Activated T-cell treated with anti-CD3 and anti-CD28 coated beads, Interleukin-2, amount 50 U/mL, for 72 hours (primary cell): ENCODE results near the gene LGR5. TPM values are rescaled to one million over a fixed set of nuclear protein-coding genes. Genes with fewer than 3 reads are reported as not detected.

Experiments used
- ATAC-seq, 2 donors: fragments of 150-1000 bp; cut with Tn5 transposase; replicated peaks in 1 of 2; 2 replicates each; pipeline ENCODE4 v1.10.0; 2021; ENCODE audit warnings: moderate library complexity in 2 of 2, mild to moderate bottlenecking in 1 of 2
- DNase-seq, 2 donors: peaks; one replicate each; pipeline ENCODE4 v3.0.0; 2021 to 2022; ENCODE audit warnings: mixed read lengths in 1 of 2
- H3K27ac Mint-ChIP-seq: one replicate; pipeline ENCODE4 v1.8.0; 2022; ENCODE audit warnings: mild to moderate bottlenecking, moderate library complexity, mixed read lengths
- H3K27me3 Mint-ChIP-seq: one replicate; pipeline ENCODE4 v1.8.0; 2022; ENCODE audit warnings: low read depth, mixed read lengths
- H3K36me3 Mint-ChIP-seq, 2 donors: one replicate each; pipeline ENCODE4 v1.8.0; 2022; ENCODE audit warnings: mixed read lengths in 2 of 2, mild to moderate bottlenecking in 1 of 2; ENCODE audit not compliant: insufficient read depth in 2 of 2
- H3K4me1 Mint-ChIP-seq: one replicate; pipeline ENCODE4 v1.8.0; 2022; ENCODE audit warnings: low read depth, mixed read lengths
- H3K4me3 Mint-ChIP-seq, 2 donors: one replicate each; pipeline ENCODE4 v1.8.0; 2022; ENCODE audit warnings: mild to moderate bottlenecking in 2 of 2, mixed read lengths in 2 of 2, moderate library complexity in 2 of 2
- H3K9me3 Mint-ChIP-seq, 2 donors: one replicate each; pipeline ENCODE4 v1.8.0; 2022; ENCODE audit warnings: mixed read lengths in 2 of 2
- total RNA-seq, 2 donors: library from RNA; stranded (reverse); gene quantifications; one replicate each; pipeline ENCODE4 v1.2.3, GENCODE V29; 2022

Gene LGR5, protein sequence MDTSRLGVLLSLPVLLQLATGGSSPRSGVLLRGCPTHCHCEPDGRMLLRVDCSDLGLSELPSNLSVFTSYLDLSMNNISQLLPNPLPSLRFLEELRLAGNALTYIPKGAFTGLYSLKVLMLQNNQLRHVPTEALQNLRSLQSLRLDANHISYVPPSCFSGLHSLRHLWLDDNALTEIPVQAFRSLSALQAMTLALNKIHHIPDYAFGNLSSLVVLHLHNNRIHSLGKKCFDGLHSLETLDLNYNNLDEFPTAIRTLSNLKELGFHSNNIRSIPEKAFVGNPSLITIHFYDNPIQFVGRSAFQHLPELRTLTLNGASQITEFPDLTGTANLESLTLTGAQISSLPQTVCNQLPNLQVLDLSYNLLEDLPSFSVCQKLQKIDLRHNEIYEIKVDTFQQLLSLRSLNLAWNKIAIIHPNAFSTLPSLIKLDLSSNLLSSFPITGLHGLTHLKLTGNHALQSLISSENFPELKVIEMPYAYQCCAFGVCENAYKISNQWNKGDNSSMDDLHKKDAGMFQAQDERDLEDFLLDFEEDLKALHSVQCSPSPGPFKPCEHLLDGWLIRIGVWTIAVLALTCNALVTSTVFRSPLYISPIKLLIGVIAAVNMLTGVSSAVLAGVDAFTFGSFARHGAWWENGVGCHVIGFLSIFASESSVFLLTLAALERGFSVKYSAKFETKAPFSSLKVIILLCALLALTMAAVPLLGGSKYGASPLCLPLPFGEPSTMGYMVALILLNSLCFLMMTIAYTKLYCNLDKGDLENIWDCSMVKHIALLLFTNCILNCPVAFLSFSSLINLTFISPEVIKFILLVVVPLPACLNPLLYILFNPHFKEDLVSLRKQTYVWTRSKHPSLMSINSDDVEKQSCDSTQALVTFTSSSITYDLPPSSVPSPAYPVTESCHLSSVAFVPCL
- total RNA-seq, result not detected

DNA sequence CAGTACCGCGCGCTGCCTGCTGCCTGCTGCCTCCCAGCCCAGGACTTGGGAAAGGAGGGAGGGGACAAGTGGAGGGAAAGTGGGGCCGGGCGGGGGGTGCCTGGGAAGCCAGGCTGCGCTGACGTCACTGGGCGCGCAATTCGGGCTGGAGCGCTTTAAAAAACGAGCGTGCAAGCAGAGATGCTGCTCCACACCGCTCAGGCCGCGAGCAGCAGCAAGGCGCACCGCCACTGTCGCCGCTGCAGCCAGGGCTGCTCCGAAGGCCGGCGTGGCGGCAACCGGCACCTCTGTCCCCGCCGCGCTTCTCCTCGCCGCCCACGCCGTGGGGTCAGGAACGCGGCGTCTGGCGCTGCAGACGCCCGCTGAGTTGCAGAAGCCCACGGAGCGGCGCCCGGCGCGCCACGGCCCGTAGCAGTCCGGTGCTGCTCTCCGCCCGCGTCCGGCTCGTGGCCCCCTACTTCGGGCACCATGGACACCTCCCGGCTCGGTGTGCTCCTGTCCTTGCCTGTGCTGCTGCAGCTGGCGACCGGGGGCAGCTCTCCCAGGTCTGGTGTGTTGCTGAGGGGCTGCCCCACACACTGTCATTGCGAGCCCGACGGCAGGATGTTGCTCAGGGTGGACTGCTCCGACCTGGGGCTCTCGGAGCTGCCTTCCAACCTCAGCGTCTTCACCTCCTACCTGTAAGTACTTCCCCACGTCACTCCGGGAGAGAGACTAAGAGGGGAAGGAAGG lies at the start of gene LGR5:
LGR5 (plus strand) TSS at position 186 of the 732 bp plus-strand sequence; CDS start at position 469, 283 bp downstream.
- no peak within 1 kb of the TSS for H3K27ac Mint-ChIP-seq
- H3K4me1 Mint-ChIP-seq, result peaks cover 23% of the 10 kb centered on the region
- DNase-seq (peak; percentile 23 to 30), ATAC-seq (peak; percentile 81 to 85)
- peaks cover 5 to 12% of the 10 kb centered on the region in 2 donors for H3K36me3 Mint-ChIP-seq
- H3K9me3 Mint-ChIP-seq, result peaks cover 9 to 11% of the 10 kb centered on the region in 2 donors
- H3K4me3 Mint-ChIP-seq, result peak within 1 kb of the TSS; percentile 93 to 94
- peaks cover 75% of the 10 kb centered on the region for H3K27me3 Mint-ChIP-seq

DNA sequence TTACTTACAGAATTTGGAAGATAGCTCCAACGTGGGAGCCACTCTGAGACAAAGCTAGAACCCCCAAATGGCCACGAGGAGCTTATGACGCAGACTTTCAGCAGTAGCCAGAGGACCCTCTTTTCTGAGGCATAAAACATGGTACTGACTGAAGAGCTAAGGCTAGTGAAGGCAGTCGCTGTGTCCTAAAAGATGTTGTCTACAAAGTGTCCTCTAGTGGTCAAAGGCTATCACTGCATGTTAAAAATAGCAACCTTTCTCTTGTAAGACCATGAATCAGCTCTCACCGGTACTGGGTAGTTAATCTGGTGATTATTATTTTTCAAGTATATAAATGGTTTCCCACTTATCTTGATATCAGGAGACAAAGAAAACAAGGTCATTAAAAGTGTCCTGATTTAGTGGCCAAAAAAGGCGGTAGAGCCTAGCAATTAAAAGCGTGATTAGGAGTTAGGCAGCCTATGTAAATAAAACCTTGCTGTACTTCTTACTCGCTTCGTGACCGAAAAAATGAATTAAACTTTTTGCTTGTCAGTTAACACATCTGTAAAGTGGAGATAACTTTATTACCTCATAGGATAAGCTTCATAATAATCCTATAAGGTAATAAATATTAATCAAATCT lies 47.0 kb upstream of the LGR5 start:
- Mint-ChIP-seq H3K27me3 (peaks cover 5% of the 10 kb centered on the region), H3K4me3 (no peak overlapping the region), H3K9me3 (no peaks in the 10 kb centered on the region), H3K36me3 (no peaks in the 10 kb centered on the region), H3K4me1 (no peaks in the 10 kb centered on the region), H3K27ac (no peak overlapping the region)
- peak in 1 of 2 donors; percentile 47 for ATAC-seq
- DNase-seq, result peak in 1 of 2 donors; percentile 2

DNA sequence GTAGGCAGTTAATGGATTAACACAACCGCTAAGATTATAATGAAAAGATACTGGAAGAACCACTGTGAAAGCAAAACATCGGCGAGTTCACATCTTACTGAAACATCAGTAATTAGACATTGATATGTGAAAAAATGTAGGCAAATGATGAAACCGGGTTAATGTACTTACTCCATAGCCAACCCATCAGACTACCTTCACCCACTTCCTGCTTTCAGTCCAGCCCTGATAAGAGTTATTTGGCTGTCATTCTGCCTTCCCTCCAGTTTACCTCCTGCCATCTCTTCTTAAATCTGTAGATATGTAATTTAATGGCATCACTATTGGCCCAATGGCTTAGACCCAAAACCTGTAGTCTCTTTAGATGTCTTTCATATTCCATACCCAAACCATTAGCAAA lies 46.0 kb upstream of the LGR5 start:
- no peaks in the 10 kb centered on the region for H3K27me3 Mint-ChIP-seq
- no peak overlapping the region for H3K27ac Mint-ChIP-seq
- DNase-seq, result no peak
- H3K9me3 Mint-ChIP-seq, result no peaks in the 10 kb centered on the region
- no peaks in the 10 kb centered on the region for H3K36me3 Mint-ChIP-seq
- ATAC-seq, result no peak
- H3K4me1 Mint-ChIP-seq, result no peaks in the 10 kb centered on the region
- H3K4me3 Mint-ChIP-seq, result no peak overlapping the region

DNA sequence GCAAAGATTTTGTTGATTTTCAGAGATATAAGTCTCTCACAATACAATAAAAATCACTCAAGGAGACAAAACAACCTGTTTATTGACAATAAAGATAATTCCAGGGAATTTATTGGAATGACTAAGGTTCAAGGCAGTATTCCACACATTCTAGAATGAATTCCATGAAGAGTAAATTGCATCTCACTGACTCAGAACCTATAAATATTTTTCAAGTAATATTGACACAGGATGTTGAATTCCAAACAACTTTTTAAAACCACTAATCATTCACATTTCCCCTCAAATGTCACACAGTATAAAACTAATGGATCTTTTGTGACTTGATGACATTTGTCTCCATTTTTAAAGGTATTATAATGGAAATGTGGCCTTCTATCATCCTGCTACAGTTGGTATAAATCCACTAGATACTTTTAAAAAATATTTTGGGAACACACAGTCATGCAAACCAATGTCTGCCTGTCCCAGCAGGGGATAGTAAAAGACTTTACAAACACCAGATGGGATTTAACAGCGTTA lies 42.1 kb upstream of the LGR5 start:
- no peaks in the 10 kb centered on the region for H3K36me3 Mint-ChIP-seq
- no peaks in the 10 kb centered on the region for H3K4me1 Mint-ChIP-seq
- no peaks in the 10 kb centered on the region for H3K9me3 Mint-ChIP-seq
- DNase-seq (no peak), ATAC-seq (no peak)
- H3K27ac Mint-ChIP-seq, result no peak overlapping the region
- H3K4me3 Mint-ChIP-seq, result no peak overlapping the region
- H3K27me3 Mint-ChIP-seq, result peaks cover 3% of the 10 kb centered on the region

DNA sequence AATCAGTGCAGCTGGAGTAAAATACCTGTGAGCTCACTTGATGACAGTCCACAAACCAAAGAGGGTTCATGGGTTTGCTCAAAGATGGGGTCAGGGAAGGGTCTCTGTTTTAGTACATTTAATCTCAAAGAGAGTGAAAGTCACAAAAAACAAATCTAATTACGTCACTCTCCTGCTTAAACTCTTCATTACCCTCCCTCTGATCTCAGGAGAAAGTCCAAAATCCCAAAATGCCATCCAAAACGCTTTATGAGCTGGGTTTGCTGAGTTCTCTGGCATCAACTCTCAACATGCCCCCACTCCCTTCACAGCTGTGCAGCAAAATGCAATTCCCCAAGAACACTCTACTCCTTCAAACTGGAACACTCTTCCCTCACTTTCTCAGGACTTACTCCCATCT lies 40.4 kb upstream of the LGR5 start:
- peaks cover 15% of the 10 kb centered on the region for H3K27me3 Mint-ChIP-seq
- peaks cover 0 to 2% of the 10 kb centered on the region in 2 donors for H3K9me3 Mint-ChIP-seq
- peaks cover 2% of the 10 kb centered on the region in 2 donors for H3K36me3 Mint-ChIP-seq
- DNase-seq, result no peak
- H3K27ac Mint-ChIP-seq, result no peak overlapping the region
- no peak for ATAC-seq
- no peaks in the 10 kb centered on the region for H3K4me1 Mint-ChIP-seq
- no peak overlapping the region for H3K4me3 Mint-ChIP-seq

DNA sequence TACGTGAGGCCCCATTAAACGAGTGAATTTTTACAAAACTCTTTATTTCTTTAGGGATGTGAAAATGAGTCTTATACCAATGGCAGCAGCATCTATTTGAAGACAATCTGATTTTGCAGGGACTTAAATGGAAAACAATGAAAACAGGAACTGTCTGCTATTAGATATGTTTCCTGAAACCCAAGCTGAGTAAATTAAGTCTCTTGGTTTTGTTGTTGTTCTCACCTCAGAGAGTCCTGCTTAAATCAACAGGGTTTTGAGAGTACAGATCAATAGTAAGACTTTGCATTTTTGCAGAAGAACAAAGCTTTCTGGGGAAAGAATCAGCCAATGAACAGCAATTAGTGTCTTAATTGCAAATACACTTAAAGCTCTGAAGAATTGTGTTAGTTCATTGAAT lies 39.1 kb upstream of the LGR5 start:
- Mint-ChIP-seq H3K27ac (no peak overlapping the region), H3K4me1 (no peaks in the 10 kb centered on the region), H3K4me3 (no peak overlapping the region), H3K27me3 (peaks cover 28% of the 10 kb centered on the region), H3K36me3 (peaks cover 2 to 4% of the 10 kb centered on the region in 2 donors), H3K9me3 (peaks cover 2 to 7% of the 10 kb centered on the region in 2 donors)
- ATAC-seq (no peak), DNase-seq (no peak)

DNA sequence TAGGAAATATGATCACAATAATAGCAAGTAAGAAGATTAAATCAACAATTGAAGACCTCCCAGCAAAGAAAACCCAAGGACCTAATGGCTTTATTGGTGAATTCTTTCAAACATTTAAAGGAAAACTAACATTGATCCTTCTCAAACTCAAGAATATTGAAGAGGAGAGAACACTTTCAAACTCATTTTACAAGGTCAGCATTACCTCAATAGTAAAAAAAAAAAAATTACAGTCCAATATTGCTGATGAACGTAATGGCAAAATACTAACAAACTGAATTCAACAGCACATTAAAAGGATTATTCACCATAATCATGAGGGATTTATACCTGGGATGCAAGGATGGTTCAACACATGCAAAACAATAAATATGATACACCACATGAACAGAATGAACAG lies 33.7 kb upstream of the LGR5 start:
- DNase-seq (no peak), ATAC-seq (no peak)
- H3K27ac Mint-ChIP-seq, result no peak overlapping the region
- H3K27me3 Mint-ChIP-seq, result peaks cover 29% of the 10 kb centered on the region
- peaks cover 10 to 12% of the 10 kb centered on the region in 2 donors for H3K9me3 Mint-ChIP-seq
- H3K4me1 Mint-ChIP-seq, result no peaks in the 10 kb centered on the region
- H3K4me3 Mint-ChIP-seq, result no peak overlapping the region
- H3K36me3 Mint-ChIP-seq, result peaks cover 8 to 9% of the 10 kb centered on the region in 2 donors

DNA sequence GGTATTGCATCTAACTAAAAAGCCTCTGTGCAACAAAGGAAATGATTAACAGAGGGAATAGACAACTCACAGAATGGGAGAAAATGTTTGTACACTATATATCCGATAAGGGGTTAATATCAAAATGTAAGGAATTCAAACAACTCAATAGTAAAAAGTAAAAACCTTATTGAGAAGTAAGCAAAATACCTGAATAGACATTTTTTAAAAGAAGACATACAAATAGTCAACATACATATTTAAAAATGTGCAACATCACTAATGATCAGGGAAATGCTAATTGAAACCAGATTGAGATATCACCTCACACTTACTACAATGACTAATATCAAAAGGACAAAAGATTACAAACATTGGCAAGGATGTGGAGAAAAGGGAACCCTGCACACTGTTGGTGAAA lies 31.9 kb upstream of the LGR5 start:
- ATAC-seq (no peak), DNase-seq (no peak)
- Mint-ChIP-seq H3K27me3 (peaks cover 33% of the 10 kb centered on the region), H3K4me3 (no peak overlapping the region), H3K4me1 (no peaks in the 10 kb centered on the region), H3K36me3 (peaks cover 9 to 12% of the 10 kb centered on the region in 2 donors), H3K27ac (no peak overlapping the region), H3K9me3 (peaks cover 14 to 16% of the 10 kb centered on the region in 2 donors)

DNA sequence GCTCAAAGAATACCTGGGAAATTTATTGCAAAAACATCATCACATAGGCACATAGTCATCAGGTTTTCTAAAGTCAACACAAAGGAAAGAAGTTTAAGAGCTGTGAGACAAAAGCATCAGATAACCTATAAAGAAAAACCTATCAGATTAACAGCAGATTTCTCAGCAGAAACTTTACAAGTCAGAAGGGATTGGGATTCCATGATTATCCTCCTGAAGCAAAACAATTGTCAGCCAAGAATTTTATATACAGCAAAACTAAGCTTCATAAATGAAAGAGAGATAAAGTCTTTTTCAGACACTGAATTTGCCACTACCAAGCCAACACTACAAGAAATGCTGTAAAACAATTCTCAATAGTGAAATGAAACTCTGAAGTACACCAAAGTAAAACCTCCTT lies 28.8 kb upstream of the LGR5 start:
- Mint-ChIP-seq H3K27ac (no peak overlapping the region), H3K4me1 (no peaks in the 10 kb centered on the region), H3K36me3 (peaks cover 5 to 9% of the 10 kb centered on the region in 2 donors), H3K27me3 (peaks cover 9% of the 10 kb centered on the region), H3K4me3 (no peak overlapping the region), H3K9me3 (peaks cover 9 to 12% of the 10 kb centered on the region in 2 donors)
- no peak for DNase-seq
- ATAC-seq, result no peak

DNA sequence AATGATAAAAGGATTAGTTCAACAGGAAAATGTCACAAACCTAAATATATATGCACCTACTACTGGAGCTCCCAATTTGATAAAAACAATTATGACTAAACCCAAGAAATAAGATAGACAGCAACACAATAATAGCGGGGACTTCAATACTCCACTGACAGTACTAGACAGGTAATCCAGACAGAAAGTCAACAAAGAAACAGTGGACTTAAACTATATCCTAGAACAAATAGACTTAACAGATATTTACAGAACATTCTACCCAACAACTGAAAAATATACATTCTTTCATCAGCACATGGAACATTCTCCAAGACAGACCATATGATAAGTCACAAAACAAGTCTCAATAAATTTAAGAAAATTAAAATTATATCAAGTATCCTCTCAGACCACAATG lies 28.0 kb upstream of the LGR5 start:
- Mint-ChIP-seq H3K36me3 (peaks cover 5 to 9% of the 10 kb centered on the region in 2 donors), H3K4me3 (no peak overlapping the region), H3K9me3 (peaks cover 9 to 12% of the 10 kb centered on the region in 2 donors), H3K27me3 (peaks cover 9% of the 10 kb centered on the region), H3K27ac (no peak overlapping the region), H3K4me1 (no peaks in the 10 kb centered on the region)
- DNase-seq, result no peak
- no peak for ATAC-seq

DNA sequence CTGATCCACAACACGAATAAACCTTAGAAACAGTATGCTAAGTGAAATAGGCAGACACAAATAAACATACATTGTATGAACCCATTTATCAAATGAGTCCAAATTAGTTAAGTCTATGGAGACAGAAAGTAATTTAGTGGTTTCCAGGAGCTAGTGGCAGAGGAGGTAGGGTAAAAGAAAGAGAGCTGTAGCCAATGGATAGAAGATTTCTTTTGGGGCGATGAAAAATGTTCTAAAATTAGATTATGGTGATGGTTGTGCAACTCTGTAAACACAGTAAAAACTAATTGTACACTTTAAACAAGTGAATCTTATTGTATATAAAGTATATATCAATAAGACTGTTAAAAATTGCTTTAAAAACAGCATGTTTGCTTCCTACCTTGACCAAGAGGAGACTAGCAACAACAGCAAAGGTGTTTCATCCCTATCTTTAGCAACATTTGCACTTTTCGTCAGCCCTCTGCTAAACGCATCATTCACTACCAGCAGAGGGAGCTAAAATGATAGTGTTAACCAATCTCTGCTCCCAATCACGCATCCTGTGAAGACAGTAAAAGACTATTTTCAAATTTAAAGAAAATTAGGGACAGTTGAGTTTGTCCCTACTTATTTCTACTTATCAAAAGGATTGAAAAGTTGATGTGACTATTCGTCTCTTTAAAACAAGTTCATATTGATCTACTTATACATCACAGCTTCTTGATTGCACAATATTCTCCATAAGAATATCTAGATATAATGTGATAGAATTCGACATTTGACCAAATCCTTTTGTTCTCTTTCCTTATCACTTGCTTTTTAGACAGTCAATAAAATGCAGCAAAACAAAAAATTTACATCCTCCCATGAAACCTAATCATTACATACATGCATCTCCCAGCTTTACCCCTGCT lies 24.0 kb upstream of the LGR5 start:
- H3K27me3 Mint-ChIP-seq, result peaks cover 9% of the 10 kb centered on the region
- ATAC-seq (peak; percentile 60 to 73), DNase-seq (peak in 1 of 2 donors; percentile 42)
- peaks cover 0 to 3% of the 10 kb centered on the region in 2 donors for H3K36me3 Mint-ChIP-seq
- H3K4me3 Mint-ChIP-seq, result no peak overlapping the region
- H3K9me3 Mint-ChIP-seq, result peaks cover 4% of the 10 kb centered on the region in 2 donors
- H3K4me1 Mint-ChIP-seq, result no peaks in the 10 kb centered on the region
- no peak overlapping the region for H3K27ac Mint-ChIP-seq
